Airway epithelial cell (primary cell): ENCODE measurements around the gene OR1N1. TPM values are rescaled to one million over a fixed set of nuclear protein-coding genes. Genes with fewer than 3 reads are reported as not detected.

Experiments used
- total RNA-seq: library from RNA; depleted of rRNA; stranded (reverse); fragments of >200 nt; gene quantifications from 2 replicates; pipeline ENCODE4 v1.2.3, GENCODE V29; 2015

OR1N1 gene, protein sequence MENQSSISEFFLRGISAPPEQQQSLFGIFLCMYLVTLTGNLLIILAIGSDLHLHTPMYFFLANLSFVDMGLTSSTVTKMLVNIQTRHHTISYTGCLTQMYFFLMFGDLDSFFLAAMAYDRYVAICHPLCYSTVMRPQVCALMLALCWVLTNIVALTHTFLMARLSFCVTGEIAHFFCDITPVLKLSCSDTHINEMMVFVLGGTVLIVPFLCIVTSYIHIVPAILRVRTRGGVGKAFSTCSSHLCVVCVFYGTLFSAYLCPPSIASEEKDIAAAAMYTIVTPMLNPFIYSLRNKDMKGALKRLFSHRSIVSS
- total RNA-seq, result not detected in 2 replicates

DNA sequence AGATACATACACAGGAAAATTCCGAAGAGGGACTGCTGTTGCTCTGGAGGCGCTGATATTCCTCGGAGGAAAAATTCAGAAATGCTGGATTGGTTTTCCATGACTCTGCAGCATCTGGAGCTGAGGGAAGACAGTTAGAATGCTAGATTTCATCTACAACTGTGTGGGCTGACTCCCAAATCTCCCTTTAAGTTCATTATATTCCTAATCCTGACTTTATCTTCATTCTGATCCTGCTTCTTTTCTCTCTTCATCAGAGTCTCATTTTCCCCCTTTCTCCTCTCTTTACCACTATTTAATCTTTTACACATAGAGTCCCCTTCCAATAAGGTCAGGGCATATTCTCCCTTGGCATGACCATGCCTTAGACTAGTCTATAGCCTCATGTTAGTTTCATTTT, at the start of gene OR1N1:
Gene OR1N1 (minus strand): TSS at position 101 of the 400 bp plus-strand sequence. CDS start 0 bp downstream, at position 101.

DNA sequence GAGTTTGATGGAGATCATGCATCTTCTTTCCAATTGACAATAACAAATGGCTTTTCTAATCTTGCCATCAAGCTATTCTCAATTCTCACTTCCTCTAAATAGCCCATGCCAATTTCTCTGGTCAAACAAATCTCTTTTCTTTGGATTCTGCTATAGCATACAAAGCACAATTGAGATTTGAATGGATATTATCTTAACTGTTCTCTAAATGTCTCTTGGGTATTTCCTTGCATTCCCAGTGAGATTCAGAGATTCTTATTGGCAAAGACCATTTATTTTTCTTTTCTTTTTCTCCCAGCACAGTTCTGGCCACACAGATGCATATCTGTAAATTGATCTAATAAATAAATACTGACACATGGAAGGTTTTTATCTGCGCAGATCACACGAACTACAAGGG, 25.7 kb upstream of the OR1N1 start, which contains the start of gene OR1N2:
Gene OR1N2 (plus strand): TSS at position 301 of the 400 bp plus-strand sequence. CDS start 100 bp downstream, outside the sequence.

DNA sequence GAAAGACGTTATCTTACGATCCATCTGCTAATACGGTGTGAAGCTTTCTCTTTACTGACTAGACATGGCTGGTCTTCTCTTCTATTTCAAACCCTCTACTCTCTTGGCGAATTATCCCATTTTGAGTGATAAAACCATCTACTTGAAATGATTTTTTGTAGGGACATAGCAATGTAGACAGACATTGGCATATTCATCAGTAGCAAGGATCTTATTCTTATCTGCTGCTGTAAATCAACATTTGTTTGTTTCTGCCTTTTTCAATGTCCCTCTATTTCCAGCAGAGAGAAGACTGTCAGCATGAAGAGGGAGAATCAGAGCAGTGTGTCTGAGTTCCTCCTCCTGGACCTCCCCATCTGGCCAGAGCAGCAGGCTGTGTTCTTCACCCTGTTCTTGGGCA, 8.3 kb downstream of the OR1N1 start, which contains the start of gene OR1J4:
Gene OR1J4 (plus strand): TSS at position 301 of the 400 bp plus-strand sequence. CDS start 0 bp downstream, at position 301.

DNA sequence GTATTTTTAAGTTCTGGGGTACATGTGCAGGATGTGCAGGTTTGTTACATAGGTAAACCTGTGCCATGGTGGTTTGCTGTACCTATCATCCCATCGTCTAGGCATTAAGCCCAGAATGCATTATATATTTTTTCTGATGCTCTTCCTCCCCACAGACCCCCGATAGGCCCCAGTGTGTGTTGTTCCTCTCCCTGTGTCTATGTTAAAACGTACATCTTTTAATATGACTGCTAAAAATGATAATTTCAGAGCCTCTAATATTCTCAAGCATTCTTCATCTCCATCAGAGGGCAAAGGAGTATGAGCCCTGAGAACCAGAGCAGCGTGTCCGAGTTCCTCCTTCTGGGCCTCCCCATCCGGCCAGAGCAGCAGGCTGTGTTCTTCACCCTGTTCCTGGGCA, 16.6 kb downstream of the OR1N1 start, which contains the start of gene OR1J2:
Gene OR1J2 (plus strand): TSS at position 301 of the 400 bp plus-strand sequence. CDS start 0 bp downstream, at position 301.

DNA sequence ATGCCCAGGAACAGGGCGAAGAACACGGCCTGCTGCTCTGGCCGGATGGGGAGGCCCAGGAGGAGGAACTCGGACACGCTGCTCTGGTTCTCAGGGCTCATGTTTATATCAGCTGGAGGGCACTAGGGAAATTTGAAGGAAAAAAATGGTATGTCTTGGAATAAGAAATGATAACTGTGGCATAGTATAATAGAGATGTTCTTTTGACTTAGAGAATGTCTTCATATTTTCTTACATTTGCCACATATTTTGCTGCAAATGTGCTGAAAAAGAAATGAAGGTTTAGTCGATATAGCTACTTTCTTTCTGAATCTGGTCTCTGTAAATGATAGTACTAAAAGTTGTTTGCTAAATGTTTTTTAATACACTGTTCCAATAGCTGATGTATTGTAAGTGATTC, 49.3 kb downstream of the OR1N1 start, which contains the start of gene OR1J1:
Gene OR1J1 (minus strand): TSS at position 101 of the 400 bp plus-strand sequence. CDS start 0 bp downstream, at position 101.

Other genes starting within 250 kb of the OR1N1 start
- 4.2 and 4.7 TPM in 2 replicates for gene PTGS1, start 156.3 kb downstream of the OR1N1 start, total RNA-seq
- not detected in 2 replicates for gene OR1J1, start 49.4 kb downstream of the OR1N1 start, total RNA-seq
- not detected in 2 replicates for gene OR1J2, start 16.5 kb downstream of the OR1N1 start, total RNA-seq
- gene OR1J4, start 8.2 kb downstream of the OR1N1 start, total RNA-seq, result not detected in 2 replicates
- not detected in 2 replicates for gene OR1N2, start 25.8 kb upstream of the OR1N1 start, total RNA-seq
- gene OR1L8, start 56.1 kb upstream of the OR1N1 start, total RNA-seq, result not detected in 2 replicates
- not detected in 2 replicates for gene OR1Q1, start 87.4 kb upstream of the OR1N1 start, total RNA-seq
- not detected in 2 replicates for gene OR1B1, start 130.3 kb upstream of the OR1N1 start, total RNA-seq
- not detected in 2 replicates for gene OR1L1, start 134.4 kb upstream of the OR1N1 start, total RNA-seq
- gene OR1L3, start 147.8 kb upstream of the OR1N1 start, total RNA-seq, result not detected in 2 replicates
- gene OR1L4, start 196.7 kb upstream of the OR1N1 start, total RNA-seq, result not detected in 2 replicates
- gene OR1L6, start 215.0 kb upstream of the OR1N1 start, total RNA-seq, result not detected in 2 replicates